Activated T-cell treated with anti-CD3 and anti-CD28 coated beads, Interleukin-2, amount 50 U/mL, for 1 hour (primary cell): ENCODE data around the gene ZNF106.

Experiments used
- DNase-seq: peaks from one replicate; pipeline ENCODE4 v3.0.0-alpha.2; 2020

Gene ZNF106

DNA sequence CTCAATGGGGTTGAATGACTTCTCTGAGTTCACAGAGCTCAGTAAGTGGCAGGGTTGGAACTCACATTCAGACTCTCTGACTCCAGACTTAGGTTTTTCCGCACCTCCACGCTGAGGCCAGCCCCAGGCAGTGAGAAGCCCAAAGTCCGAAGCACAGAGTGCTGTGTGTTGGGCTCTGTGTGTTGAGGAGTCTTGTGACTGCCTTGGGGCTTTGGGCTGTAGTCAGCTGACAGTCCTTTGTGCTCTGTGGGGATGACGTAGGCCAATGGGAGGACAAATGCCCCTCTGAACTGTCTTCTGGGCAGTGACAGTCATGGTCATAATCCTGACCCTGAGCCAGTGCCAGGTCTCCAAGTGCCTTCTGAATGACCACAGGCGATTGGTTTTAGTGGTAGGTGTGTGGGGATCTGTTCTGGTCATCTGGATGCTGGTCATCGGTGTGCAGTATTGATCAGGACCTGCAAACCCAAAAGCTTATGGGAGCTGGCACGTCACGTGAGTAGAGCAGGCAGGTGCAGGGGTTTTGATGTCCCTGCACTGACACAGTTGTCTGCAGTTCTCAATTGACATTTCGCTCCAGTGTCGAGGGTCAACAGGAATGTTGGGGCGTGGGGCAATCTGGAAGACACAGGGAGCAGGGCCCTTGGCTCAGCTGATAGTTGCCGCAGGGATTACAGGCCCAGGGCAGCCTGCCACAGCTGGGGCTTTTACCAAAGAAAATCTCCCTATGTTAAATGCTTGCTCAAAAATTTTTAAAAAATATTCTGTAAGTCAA is 86.3 kb downstream of the ZNF106 start:
- no peak for DNase-seq

DNA sequence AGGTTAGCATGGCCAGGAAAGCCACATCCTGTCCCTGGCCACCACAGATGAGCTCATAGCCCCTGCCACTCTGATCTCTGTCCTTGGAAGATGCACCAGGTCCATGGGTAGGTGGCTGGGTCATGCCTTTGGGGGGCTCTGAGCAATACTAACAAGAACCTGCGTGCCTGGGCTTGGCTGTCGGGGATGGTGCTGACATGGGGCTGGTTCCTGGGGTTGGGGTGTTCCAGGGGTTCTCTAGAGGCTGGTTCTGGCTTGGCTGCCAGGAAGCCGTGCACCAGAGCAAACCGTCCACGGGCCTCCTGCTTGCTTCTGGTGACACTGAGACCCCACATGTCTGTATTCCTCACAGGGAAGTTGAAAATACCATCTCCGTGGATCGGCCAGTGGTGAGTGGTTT is 87.6 kb downstream of the ZNF106 start:
- DNase-seq, result no peak

DNA sequence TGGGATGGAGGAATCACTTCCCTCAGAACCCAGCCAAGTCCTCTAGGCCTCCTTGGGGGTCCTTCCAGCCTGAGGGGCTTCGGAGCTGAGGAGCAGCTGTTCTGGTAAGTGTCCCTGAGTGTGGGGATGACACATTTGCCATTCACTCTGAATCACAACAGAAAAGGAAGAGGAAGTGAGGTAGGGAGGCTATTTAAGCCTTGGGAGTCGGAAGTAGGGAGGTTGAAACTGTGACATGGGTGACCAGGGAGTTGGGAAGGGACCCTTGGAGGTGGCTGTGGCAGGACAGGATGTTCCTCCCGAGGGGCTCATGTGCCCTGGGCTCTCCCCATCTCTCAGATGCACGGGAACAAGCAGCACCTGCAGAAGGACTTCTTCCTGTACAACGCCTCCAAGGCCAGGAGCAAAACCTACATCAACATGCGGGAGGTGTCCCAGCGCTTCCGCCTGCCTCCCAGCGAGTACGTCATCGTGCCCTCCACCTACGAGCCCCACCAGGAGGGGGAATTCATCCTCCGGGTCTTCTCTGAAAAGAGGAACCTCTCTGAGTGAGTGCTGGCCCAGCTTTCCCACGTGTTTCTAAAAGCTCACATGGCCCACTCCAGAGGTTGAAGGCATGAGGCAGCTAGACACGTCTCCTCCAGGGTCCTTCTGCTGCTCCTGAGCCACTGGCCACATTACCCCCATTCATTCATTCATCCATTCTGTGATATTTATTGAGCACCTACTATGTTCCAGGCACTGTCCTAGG is 88.3 kb downstream of the ZNF106 start:
- DNase-seq, result no peak

DNA sequence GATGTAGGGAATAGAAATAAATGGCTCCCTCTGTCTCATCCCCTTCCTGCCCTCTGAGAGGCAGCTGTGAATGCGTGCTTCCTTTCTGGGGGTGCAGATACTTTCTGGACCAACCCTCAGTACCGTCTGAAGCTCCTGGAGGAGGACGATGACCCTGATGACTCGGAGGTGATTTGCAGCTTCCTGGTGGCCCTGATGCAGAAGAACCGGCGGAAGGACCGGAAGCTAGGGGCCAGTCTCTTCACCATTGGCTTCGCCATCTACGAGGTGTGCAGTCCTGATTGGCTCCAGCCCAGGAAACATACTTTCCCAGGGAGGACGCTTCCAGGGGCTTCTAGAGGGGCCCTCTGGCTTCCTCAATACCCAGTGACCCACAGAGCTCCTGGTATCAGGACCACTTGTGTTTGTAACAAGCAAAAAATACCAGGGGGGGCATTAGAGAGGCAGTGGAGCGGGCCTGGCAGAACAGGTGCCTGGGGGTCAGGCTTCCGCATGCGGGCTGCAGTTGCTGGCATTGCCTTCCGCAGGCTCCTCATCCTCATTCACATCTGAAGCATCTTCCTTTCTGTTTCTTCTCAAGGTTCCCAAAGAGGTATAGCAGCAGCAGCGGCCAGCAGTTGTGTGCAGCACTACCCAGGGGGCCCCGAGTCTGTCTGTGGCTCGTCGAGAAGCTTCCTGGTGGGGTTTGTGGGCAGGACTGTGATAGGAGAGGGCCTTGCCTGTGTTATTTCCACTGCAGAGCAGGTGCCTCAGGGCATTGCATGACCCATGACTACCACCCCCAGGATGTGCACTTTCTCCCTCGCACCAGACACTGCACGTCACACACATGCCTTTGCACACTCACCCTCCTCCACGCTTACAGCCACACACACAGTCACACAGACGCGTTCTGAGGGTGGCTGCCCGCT is 89.1 kb downstream of the ZNF106 start:
- no peak for DNase-seq

DNA sequence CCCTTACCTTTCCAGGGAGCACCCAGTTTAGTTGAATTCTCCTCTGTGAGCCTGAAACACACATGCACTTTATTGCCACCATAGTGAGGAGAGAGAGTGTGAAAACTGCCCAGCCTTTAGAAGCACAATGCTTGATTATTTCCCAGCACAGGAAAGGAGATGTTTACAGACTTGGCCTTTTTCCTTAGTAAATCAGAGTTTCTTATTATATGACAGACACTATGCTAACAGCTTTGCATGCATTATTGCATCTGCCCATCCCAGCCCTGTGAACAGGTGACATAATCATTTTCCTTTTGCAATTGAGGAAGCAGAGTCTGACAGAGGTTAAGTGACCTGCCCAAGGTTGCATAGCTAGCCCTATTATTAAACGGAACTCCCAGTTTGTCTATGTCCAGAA is 95.1 kb downstream of the ZNF106 start:
- no peak for DNase-seq

DNA sequence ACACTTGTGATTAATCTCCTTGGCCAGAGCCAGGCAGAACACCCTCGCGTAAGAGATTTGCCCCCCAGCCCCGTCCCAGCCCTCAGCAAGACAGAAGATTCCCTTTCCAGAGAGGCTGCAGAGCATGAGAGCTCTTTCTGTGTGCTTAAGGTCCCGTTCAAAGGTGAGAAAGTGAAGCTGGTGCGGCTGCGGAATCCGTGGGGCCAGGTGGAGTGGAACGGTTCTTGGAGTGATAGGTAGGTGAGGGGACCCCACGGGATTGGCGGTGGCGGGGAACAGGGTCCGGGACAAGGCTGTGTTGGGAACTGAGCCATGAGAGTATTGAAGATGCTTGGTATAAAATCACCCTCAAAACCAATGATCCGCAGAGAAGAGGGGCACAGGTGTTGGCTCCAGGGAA is 96.8 kb downstream of the ZNF106 start:
- no peak for DNase-seq

DNA sequence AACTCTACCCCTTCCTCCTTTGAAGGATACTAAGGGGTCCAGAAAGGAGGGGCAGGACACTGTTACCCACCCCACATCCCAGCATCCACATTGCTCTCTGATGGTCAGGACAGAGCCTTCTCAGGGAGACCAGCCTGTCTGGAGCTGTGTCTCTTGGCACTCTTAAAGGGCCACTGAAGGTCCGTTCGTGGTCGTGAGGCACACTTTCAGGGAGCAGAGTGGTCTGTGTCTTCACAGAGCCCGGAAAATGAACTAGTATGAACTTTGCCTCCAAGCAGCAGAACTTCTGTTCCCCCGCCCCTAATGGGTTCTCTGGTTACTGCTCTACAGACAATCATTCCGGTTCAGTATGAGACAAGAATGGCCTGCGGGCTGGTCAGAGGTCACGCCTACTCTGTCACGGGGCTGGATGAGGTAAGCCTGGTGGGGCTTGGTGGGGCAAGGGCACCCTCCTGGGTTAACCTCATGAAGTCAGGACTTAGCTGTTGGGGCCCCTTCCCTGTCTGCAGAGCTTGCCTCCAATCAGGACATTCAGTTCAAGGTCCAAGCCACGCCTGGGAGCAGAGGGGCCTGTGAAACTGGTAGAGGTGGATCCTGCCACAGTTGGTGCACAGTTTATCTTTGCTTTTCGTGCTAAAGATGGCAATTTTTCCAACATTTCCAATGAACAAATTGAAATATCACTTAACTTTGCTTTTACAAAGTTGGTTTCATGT is 98.5 kb downstream of the ZNF106 start:
- DNase-seq, result no peak

DNA sequence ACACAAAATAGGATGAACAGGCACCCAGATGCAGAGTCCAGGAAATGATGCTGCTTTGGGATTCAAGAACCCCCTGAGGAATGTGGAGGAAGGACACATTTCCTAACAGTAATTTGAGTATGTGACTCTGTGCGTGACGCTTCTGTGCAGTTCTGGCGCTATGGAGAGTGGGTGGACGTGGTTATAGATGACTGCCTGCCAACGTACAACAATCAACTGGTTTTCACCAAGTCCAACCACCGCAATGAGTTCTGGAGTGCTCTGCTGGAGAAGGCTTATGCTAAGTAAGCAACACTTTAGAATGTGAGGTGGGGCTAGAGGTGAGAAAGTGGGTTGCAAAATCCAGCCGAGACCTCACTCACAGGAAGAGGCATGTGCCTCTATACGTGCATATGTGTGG is 103.3 kb downstream of the ZNF106 start:
- no peak for DNase-seq

DNA sequence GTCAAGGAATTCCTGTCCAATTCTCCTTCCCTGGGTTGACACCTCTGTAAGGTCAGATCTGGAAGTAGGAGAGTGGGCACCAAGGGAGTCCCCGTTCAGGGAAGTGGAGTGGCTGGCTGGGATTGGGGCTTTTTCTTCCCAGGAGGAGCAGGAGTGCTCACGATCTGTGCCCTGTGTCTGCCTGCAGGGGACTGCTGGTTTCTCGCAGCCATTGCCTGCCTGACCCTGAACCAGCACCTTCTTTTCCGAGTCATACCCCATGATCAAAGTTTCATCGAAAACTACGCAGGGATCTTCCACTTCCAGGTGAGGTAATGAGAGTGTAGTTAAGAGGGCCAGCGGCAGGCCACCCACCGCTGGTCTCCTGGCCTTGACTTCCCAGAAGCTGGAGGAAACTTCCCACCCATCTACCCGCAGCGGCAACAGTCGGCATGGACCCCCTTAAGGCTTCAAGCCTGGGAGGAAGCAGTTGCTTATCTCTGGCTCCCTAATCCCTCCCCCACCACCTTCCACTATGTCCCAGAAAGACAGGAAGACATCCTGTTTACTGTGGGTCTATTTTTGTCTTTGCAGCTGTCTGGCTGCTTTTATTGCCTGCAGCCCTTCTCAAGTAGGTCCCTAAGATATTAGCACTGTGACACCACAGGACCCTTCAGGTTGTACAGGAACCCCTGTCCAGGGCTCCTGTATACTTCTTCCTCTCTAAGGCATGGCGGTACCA is 104.8 kb downstream of the ZNF106 start:
- no peak for DNase-seq

DNA sequence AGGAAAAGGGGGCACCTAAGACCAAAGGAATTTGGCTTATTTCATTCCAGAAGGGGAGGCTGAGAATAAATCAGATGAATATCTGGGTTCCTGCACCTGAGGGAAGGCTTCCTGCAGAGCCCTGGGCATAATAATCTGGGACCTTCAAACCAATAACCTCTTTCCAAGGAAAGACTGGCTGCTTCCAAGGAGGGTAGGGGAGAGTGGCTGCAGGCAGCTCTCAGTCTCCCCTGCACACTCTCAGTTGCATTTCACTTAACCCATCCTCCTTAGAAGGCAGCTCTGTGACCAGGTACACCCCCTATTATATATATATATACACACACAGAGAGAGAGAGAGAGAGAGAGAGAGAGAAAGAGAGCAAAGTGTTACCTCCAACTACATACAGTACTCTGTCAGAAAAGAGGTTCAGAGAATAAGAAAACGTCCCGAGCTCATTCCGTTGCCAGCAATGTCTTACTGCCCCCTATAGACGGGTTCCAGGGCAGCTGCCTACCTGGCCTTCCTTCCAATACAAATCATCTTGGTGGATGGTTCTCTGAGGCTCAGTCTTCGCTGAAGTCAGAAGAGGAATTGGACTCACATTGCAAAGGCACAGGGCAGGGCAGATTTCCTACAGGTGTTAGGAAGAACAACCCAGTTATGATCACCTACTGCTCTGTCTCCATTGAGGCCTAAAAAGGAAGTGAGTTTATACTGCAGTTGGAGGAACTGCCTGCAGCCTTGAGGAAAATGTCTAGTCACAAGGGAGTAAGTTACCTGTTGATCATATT is 105.5 kb downstream of the ZNF106 start:
- DNase-seq, result no peak

DNA sequence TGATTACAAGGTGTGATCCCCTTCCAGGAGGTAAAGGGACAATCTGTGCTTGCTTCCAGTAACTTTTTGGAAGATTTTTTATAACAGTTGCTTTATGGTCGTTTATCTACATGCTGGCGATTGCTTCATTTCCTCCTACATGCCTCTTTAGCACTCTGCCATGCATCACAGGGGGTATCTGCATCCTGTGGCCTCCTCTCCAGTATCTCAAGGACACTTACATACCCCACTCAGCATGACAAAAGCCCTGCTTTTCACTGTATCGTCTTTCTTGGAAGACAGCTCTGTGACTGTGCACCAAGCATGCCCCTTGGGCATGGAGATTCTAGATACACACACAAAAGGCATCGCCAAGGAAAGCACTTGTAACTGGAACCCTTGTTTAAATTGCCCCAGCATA is 106.3 kb downstream of the ZNF106 start:
- no peak for DNase-seq

DNA sequence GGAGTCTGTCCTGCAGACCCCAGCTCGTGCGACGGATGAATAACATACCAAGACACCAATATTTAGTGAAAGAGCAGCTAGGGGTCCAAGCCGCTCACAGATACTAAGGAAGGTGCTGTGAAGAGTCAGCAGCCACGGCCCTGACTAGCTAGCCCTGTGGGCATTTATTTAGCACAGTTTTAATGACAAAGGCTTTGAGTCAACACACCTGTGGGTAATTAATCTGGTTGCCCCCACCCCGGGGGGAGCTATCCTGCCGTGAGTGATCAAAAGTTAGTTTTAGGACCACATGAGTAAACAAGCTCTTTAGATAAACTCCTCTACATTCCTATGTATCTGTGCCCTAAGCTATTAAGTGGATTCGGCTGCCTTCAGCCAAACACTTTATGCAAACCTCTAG is 112.9 kb downstream of the ZNF106 start:
- DNase-seq, result no peak

DNA sequence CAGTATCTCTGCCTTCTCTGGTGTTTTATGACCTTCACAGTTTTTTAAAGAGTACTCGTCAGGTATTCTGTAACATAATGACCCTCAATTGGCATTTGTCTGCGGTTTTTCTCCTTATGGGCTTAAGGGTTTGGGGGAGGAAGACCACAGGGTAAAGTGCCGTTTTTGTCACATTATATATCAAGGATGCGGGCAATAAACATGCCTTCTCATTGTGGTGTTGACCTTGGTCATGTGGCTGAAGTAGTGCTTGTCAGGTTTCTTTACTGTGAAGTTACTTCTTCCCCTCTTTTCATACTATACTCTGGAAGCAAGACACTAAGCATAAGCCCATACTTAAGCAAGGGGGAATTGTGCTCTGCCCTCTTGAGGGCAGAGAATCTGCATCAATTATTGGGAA is 115.0 kb downstream of the ZNF106 start:
- no peak for DNase-seq

DNA sequence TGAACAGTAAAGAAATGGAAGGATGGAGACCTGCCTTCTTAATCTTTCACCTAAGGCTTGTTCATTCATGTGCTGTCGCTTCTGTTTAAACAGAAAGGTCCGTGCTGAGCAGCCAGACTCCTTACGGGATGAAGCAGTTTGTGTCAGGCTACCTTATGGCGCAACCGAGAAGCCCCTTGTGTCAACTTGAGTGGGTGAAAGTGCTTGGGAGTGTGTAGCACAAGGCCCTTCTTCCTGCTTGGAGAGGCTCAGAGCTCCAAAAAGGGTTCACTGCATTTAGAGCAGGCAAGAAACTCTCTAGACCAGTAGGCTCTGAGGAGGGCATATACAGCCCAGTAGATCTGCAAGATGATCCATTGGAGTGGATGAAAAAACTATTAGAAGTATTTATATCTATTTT is 115.7 kb downstream of the ZNF106 start:
- DNase-seq, result no peak

DNA sequence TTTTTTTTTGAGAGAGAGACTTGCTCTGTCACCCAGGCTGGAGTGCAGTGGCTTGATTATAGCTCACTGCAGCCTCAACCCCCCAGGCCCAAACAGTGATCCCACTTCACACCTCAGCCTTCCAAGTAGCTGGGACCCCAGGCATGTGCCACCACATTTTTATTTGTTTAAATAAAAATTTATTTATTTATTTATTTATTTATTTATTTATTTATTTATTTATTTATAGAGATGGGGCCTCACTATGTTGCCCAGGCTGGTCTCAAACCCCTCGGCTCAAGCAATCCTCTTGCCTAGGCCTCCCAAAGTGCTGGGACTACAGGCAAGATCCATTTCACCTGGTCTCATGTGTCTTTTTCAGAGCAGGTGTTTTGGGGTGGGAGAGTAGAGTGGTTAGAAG is 116.1 kb downstream of the ZNF106 start:
- no peak for DNase-seq

DNA sequence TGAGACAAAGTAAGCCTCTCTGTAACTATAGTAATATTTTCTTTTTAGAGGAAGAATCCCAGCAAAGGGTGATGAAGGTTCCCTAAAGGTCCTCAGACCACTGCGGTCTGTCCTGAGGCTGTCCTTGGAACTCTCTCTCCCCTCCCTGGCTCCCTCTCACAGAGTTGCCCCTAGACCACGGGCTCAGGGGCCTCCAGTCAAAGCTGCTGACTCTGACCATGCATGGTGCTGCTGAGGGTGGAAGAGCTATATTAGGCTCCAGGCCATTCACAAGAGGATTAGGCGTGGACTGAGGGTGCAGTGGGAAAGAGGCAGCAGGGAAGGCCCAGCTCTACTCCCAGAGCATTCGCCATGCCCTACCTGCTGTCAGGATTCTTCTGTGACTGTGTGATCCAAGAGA is 117.0 kb downstream of the ZNF106 start:
- DNase-seq, result no peak

DNA sequence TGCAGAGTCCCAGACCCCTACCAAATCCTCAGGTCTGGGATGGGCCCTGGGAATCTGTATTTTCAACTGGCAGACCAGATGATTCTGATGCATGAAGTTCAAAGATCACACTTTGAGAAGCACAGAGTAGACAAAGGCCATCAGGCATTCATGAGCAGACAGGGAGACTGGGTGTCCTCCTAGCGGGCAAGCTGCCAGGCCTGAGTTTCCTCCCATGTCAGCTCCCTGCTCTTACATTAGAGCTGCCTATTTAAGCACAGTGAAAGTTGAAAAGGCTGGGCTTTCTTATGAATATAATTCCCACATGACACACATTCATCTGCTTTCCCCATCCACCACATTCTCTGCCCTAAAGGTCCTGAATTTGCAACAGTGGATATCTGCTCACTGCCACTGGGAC is 117.7 kb downstream of the ZNF106 start:
- DNase-seq, result no peak

DNA sequence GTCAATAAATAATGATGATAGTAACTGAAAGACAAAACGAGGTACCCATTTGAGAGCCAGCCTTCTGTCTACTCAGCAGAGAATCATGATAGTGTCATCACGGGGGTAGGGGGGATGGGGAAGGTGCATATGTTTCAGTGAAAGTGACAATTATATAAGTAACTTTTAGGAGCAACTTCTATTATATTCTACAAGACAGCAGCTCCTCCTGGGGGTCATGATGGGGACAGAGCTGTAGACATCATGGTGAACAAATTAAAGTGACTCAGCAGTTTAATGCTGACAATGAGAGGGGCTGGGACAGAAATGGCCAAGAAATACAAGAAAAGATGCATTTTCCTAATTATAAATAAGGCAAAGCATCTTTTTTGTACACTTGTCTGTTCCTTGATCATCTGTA is 119.8 kb downstream of the ZNF106 start:
- DNase-seq, result no peak

DNA sequence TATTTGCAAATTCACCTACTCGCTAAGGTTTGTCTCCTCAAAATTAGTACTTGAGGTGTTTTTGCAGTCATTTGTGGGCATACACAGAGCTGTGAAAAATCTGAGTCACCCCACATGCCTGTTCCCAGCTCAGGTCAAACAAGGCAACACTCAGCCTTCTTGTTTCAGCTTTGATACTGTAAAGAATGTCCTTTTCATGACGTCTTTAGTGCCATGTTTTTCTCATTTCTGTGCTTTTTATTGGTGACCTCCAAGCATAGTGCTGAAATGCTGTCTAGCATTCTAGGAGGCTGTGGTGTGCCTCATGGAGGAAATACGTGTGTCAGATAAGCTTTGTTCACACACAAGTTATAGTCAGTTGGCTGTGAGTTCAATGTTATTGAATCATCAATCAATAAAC is 122.8 kb downstream of the ZNF106 start:
- no peak for DNase-seq

DNA sequence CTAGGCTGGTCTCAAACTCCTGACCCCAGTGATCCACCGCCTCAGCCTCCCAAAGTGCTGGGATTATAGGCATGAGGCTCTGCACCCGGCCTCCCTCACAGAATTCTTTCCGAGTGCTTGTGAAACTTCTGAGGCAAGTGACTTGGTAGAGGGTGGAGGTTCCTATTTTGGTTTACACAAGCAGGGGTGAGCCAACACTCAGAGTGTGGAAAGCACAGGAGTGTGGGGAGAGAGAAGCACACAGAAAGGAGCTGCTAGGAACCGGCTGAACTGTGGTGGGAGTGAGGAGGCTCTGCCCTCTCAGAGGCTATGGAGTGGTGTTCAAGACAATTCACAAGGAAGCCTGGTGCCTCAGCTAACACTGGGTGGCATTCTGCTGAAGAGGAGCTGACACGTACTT is 123.9 kb downstream of the ZNF106 start:
- DNase-seq, result no peak

DNA sequence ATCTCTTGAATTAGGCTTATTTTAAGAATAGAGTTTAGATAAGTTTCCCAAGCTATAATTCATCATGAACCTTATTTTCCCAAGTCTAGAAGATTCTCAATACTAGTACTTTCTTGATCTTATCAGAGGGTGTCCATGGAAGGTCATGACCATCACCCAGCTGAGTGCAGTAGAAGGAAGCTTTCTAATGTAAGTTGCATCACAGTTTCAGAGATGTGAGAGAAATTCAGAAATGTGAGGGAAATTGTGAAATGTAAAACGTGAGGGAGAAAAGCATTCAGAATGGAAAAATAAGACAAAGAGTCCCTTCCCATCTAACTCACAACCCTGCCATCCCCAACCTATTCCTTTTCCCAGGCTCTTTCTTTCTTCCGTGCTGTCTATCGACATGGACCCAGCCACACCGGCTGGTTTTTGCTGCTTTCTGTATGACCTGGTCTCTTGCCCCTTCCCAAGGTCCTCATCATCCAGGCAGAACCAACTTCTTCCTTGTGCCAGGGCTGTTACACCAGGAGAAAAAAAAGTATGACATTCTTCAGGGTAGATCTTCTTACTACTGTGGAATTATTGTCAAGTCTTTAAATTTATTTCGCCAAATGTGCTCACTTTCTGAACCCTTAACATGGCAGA is 124.9 kb downstream of the ZNF106 start:
- DNase-seq, result no peak
